Stimulated activated CD4-positive, alpha-beta T cell treated with anti-CD3 and anti-CD28 coated beads, Interleukin-12 subunit alpha, Interleukin-12 subunit beta, amount 100 ng/mL, for 4 hours (primary cell): ENCODE measurements around the gene SCN10A.
A peak's percentile ranks its signal among the peaks of the same experiment; 100 is the strongest.

Experiments used
- DNase-seq: peaks from one replicate; pipeline ENCODE4 v3.0.0-alpha.2; 2020

SCN10A gene

DNA sequence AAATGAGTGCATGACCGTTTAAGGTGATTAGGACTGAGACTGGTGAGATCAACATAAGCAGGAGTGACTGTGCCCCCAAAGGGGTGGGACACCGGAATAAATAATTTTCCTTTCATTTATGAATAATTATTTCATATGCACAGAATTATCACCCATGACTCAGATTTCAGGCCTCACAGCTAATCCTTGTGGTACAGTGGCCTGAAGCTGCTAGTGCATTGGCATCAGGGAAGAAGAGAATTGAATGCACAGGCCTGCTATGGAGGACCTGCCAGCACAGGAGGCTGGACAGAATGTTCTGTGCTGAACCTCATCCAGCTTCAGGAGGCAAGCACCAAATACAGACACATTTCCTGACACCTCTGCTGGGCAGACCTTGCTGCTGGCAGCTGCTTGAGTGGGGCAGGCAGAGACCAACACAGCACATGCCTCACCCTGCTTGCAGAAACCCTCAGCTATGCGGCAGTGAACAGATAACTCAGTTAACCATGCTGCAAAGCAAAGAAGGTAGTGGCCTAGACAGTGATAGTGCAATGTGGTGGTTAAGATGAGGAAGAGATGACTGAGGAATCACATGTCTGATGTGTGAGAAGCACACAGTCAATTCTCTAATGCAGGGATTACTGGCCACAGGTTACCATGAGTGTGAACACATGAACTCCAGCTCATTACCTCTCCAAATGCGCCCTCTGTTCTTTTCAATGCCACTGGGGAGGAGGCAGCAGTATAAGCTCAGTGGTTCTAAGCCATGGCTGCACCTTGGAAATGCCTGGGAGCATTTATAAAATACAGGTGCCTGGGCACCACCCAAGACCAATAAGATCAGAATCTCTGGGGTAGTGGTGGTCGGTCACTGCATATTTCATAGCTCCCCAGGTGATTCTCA lies 98.4 kb downstream of the SCN10A start:
- DNase-seq: no peak

DNA sequence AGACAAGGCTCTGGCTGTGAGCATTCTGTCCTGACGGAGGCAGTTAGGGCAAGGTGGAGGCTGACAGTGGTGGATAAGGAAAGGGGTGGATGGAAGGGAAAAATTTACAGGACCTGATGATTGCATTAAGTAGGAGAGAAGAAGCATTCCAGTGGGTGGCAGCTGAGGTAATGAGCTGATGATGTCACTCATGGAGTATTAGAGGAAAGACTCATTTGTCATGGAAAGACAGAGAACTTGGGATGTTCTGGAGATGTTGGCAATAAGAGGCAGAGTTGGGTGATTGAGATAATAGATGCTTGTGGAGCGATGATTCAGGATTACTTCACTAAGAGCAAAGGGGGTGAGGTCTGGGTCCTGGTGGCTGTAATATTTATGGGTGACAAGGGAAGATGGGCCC lies 102.9 kb downstream of the SCN10A start:
- no peak for DNase-seq

DNA sequence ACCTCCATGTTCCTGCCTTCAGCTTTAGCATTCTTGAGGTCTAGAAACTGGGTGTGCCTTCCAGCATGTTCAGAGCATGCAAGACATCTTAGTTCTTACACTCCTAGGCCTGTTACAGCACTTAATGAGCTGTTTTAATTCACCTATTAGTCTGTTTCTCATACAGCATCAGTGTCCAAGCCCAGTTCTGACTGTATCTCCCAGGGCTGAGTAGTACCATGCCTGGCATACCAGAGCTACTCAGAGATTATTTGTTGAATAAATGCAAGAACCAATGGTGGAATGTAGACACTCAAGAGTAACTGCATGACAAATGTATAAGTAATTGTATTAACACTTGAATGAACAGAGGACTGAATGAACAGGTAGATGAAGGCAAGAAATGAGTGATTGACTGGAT lies 104.7 kb downstream of the SCN10A start:
- DNase-seq: no peak

DNA sequence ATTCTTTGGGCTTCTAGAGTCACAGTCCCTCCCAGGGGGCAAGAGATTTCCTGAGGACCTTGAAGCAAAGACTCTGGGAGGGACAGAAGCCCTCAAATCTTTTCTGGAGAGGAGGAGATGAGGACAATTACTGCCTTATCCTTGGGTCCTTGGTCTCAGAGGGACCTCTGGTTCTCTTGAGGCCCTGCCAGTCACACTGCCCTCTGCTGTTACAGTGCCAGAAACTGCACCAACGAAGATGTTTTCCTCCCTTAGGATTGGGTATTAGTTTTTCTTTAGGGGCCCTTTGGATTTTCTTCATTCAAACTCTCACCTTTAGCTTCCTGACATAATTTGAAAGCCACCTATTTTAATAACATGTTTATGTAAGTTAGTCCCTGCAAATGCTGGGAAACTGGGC lies 108.3 kb downstream of the SCN10A start:
- no peak for DNase-seq

DNA sequence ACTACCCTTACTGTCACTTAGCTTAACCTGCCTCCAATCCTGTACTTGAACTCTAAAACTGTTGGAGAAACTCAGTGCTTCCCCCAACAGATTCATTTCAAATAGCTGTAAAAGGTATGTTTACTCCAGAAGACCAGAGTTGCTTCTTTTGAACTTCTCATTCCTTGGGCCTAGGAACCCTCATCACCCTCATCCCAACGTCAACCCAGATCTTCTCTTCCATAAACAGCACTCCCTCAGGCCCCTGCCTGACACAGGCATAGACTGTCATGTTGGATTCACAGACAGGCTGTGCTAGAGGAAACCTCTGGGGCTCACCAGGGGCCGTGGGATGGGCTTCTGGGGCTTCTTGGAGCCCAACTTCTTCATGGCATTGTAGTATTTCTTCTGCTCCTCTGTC lies 109.1 kb downstream of the SCN10A start:
- no peak for DNase-seq

- DNase-seq: no peak
Measured at GRCh38 chr3:38702231-38702630, 113.8 kb downstream of the SCN10A start.

DNA sequence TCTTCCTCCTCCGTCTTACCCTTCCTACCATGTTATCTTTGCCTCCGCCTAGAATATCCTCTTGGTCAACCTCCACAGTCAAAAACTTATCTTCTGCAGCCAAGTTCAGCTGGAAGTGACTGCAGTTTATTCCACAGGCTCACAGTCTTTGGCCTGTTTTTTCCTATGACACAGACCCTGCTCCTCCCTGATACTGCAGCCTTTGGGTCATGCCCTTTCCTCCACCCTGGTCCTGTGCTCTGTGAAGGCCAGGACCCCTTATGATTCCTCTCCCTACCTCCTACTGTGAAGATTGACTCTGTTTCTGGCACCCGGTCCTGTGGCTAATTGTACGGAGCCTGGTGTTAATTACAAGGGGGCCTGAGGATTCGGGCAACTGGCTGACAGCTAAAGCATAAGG lies 117.3 kb downstream of the SCN10A start:
- DNase-seq: no peak

- no peak for DNase-seq
Measured at GRCh38 chr3:38698061-38698460, 118.0 kb downstream of the SCN10A start.

DNA sequence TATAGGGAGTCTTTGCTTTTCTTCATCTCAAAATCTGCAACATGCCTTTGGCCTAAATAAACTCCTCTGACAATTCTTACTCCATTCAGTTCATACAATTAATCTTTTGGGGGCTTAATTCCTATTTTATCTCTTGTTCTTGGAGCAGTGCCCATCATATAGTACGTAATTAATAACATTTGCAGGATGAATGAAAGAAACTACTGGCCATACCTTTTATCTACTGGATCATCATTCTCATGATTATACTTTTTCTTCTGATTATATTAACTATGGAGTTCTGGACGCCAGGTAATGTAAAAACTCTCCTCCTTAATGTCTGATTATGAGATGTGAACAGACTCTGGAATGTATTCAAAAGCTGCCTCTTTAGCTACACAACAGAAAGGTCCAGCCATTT lies 120.0 kb downstream of the SCN10A start:
- DNase-seq: no peak

DNA sequence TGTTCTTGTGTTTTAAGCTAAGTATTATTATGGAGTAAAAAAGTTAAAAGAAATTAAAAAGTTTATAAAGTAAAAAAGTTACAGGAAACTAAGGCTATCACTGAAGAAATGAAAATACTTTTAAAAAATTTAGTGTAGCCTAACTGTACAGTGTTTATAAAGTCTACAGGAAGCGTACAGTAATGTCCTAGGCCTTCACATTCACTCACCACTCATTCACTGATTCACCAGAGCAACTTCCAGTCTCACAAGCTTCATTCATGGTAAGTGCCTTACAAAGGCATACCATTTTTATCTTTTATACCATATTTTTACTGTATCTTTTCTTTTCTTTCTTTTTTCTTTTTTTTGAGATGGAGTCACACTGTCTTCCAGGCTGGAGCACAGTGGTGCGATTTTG lies 125.8 kb downstream of the SCN10A start:
- no peak for DNase-seq

GRCh38 chr3:38689774-38690173 lies 126.2 kb downstream of the SCN10A start:
- DNase-seq: no peak

DNA sequence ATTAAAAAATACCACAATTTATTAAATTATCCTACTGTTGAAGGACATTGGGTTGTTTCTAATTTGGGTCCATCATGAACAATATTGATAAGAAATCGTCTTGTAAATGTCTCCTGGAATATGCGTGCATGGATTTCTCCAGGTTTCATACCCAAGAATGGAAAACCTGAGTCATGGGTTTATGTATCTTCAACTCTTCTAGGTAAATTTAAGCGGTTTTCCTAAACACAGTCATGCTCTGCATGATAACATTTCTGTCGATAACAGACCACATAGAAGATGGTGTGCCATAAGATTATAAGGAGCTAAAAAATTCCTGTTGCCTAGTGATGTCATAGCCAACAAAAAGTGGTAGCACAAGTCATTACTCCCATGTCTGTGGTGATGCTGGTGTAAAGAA lies 126.7 kb downstream of the SCN10A start:
- no peak for DNase-seq

GRCh38 chr3:38687321-38687720 lies 128.7 kb downstream of the SCN10A start:
- DNase-seq: no peak

- no peak for DNase-seq
Measured at GRCh38 chr3:38684546-38684945, 131.5 kb downstream of the SCN10A start.

- DNase-seq: no peak
Measured at GRCh38 chr3:38669668-38670067, 146.3 kb downstream of the SCN10A start.

DNA sequence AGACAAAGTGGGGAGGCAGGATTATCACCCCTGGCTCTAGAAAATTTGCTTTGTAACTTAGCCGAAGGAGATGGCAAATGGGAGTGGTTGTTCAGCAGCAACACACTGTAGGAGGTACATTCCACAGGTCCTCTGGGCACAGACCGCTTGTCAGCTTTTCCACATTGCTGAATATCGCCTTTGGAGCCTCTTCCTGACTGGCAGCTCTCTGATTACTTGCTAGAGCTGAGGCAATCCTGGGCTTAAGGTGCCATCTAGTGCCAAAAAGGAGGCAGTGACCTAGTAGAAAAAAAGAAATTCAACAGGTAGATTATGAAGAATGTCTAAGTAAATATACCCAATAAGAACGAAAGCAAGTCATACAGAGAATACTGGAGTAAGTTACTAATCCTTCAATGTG lies 153.5 kb downstream of the SCN10A start:
- DNase-seq: no peak

GRCh38 chr3:38658841-38659240 lies 157.2 kb downstream of the SCN10A start:
- no peak for DNase-seq

GRCh38 chr3:38657369-38657768 lies 158.6 kb downstream of the SCN10A start:
- DNase-seq: no peak

DNA sequence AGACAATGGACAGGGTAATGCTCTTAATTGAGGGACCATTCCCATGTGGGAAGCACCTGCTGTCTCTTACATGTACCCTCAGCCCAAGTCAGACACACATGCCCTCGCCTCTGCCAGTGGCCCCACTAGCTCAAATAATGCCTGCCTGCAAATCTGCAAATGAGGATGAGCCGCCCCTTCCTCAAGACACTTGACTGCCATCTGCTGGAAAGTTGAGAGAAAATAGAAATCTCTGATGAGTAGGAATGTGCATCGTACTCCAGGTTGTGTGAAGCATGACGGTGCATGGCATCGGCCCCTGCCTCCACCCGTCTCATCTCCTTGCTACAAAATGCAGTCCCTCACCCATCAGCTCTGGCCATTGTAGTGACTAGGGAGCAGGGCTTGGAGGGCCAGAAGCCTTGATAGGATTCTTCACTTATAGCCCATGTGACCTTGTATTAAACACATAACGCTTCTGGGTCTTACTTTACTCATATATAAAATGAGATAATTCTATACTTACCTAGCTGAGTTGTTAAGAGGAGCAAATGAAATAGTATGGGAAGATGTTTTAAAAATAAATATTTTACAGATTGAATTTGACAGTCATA lies 160.2 kb downstream of the SCN10A start:
- DNase-seq: no peak

GRCh38 chr3:38653685-38654537 lies 162.1 kb downstream of the SCN10A start:
- DNase-seq: no peak

DNA sequence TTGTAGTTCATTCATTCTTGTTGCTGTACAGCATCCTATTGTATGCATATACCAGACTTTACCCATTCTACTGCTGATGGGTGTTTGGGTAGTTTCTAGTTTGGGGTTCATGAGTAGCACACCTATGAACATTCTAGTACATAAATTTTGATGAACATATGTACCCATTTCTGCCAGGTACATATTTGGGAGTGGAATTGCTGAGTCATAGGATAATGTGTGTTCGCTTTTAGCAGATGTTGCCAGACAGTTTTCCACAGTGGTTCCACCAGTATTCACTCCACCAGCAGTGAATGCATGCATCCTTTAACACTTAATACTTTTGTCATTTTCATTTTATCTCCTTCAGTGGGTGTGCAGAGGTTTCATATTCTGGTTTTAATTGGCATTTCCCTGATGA lies 163.1 kb downstream of the SCN10A start:
- DNase-seq: no peak

GRCh38 chr3:38651153-38651789 lies 164.7 kb downstream of the SCN10A start:
- peak; percentile 60 for DNase-seq

GRCh38 chr3:38650248-38650951 lies 165.6 kb downstream of the SCN10A start:
- DNase-seq: no peak
